ENCODE results near the gene RUNDC1. TPM values are rescaled to one million over a fixed set of nuclear protein-coding genes. Genes with fewer than 3 reads are reported as not detected.

Gene RUNDC1
- polyA plus RNA-seq, 1 donor from 2014 or later: 15.1 TPM

DNA sequence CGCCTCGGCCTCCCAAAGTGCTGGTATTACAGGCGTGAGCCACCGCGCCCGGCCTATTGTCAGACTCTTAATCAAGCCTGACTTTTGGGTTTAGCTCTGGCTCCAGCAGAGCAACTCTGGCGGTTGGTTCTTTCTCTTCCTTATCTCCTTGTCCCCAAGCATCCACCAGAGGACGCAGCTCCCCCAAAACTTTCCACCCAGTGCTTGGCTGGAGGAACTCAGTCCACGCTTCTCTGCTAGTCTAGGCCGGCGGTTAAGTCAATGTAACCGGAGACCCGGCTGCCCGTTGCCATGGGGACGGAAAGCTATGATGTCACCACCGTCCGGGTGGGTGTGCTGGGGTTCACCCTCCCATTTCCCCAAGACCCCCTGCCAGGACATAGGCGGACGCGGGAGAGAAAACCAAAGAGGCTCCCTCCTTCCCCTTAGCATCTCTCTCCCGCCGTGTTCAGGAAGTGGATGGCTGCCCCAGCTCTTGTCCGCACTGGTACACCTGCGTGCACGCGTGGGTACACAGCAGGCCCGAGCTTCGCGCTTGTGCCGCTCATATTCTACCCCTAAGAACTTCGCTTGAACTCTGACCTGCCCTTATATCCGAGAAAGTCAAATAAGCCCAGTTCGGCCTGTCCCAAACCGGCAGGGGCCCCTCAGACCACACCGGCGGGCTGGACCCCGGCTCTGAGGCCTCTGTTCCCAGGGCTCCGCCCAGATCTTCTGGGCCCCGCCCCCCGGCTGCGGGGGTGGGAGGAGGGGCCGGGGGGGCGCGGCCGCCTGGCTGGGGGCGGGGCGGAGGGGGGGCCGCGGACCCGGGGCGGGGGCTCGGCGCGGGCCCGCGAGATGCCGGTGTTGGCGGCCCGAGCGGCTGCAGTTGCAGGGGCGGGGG, 44.3 kb downstream of the RUNDC1 start, which contains the start of gene RND2:
TSS of gene RND2 (plus strand) at position 825 of the 883 bp plus-strand sequence. CDS start 117 bp downstream, outside the sequence.
- Histone ChIP-seq H3K4me2 (ENCODE audit: low read length) (peak within 1 kb of the TSS; percentile 84), H4K20me1 (ENCODE audit: insufficient read depth) (peaks cover 4% of the 10 kb centered on the region), H3K27me3 (ENCODE audit: insufficient read depth, low read depth, low read length) (no peaks in the 10 kb centered on the region), H3K79me2 (replicated peaks; ENCODE audit: insufficient read depth, low read length) (peaks cover 38% of the 10 kb centered on the region), H3K27ac (ENCODE audit: low read length) (peak within 1 kb of the TSS; percentile 95), H3K9ac (ENCODE audit: low read length) (peak within 1 kb of the TSS; percentile 92), H3K9me2 (ENCODE audit: insufficient read depth, low read length) (no peaks in the 10 kb centered on the region), H2AFZ (ENCODE audit: low read depth, low read length) (peak within 1 kb of the TSS; percentile 90), H3F3A (ENCODE audit: insufficient read depth, low read length, poor library complexity, severe bottlenecking) (peaks cover 5% of the 10 kb centered on the region), H3K4me3 (ENCODE audit: low read length) (peak within 1 kb of the TSS; percentile 83), H3K36me3 (ENCODE audit: insufficient read depth, low read length) (no peaks in the 10 kb centered on the region), H3K9me3 (ENCODE audit: low read length) (no peaks in the 10 kb centered on the region)
- peak; percentile 99 for TF ChIP-seq SMC3 (conservative IDR thresholded peaks at IDR 0.05; ENCODE audit: poor library complexity)
- TF ChIP-seq RAD21 (conservative IDR thresholded peaks at IDR 0.05): peak; percentile 97
- TF ChIP-seq EP300 (conservative IDR thresholded peaks at IDR 0.05; ENCODE audit: poor library complexity, severe bottlenecking): peak; percentile 61
- TF ChIP-seq, protein P1, sequence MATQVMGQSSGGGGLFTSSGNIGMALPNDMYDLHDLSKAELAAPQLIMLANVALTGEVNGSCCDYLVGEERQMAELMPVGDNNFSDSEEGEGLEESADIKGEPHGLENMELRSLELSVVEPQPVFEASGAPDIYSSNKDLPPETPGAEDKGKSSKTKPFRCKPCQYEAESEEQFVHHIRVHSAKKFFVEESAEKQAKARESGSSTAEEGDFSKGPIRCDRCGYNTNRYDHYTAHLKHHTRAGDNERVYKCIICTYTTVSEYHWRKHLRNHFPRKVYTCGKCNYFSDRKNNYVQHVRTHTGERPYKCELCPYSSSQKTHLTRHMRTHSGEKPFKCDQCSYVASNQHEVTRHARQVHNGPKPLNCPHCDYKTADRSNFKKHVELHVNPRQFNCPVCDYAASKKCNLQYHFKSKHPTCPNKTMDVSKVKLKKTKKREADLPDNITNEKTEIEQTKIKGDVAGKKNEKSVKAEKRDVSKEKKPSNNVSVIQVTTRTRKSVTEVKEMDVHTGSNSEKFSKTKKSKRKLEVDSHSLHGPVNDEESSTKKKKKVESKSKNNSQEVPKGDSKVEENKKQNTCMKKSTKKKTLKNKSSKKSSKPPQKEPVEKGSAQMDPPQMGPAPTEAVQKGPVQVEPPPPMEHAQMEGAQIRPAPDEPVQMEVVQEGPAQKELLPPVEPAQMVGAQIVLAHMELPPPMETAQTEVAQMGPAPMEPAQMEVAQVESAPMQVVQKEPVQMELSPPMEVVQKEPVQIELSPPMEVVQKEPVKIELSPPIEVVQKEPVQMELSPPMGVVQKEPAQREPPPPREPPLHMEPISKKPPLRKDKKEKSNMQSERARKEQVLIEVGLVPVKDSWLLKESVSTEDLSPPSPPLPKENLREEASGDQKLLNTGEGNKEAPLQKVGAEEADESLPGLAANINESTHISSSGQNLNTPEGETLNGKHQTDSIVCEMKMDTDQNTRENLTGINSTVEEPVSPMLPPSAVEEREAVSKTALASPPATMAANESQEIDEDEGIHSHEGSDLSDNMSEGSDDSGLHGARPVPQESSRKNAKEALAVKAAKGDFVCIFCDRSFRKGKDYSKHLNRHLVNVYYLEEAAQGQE (IDR thresholded peaks at IDR 0.05; ENCODE audit: borderline replicate concordance): peak; percentile 53
- TF ChIP-seq POLR2AphosphoS5 (IDR thresholded peaks at IDR 0.05): peak; percentile 63
- TF ChIP-seq, protein P2, sequence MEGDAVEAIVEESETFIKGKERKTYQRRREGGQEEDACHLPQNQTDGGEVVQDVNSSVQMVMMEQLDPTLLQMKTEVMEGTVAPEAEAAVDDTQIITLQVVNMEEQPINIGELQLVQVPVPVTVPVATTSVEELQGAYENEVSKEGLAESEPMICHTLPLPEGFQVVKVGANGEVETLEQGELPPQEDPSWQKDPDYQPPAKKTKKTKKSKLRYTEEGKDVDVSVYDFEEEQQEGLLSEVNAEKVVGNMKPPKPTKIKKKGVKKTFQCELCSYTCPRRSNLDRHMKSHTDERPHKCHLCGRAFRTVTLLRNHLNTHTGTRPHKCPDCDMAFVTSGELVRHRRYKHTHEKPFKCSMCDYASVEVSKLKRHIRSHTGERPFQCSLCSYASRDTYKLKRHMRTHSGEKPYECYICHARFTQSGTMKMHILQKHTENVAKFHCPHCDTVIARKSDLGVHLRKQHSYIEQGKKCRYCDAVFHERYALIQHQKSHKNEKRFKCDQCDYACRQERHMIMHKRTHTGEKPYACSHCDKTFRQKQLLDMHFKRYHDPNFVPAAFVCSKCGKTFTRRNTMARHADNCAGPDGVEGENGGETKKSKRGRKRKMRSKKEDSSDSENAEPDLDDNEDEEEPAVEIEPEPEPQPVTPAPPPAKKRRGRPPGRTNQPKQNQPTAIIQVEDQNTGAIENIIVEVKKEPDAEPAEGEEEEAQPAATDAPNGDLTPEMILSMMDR (IDR thresholded peaks at IDR 0.05; ENCODE audit: poor library complexity, severe bottlenecking): peak; percentile 97
- no peak for TF ChIP-seq EZH2 (IDR thresholded peaks at IDR 0.05; ENCODE audit: borderline replicate concordance, insufficient read depth, low read length, poor library complexity, severe bottlenecking)
- peak; percentile 95 for TF ChIP-seq MXI1 (conservative IDR thresholded peaks at IDR 0.05; ENCODE audit: poor library complexity, severe bottlenecking)
- TF ChIP-seq TAF1 (IDR thresholded peaks at IDR 0.05; ENCODE audit: low read depth): peak; percentile 54

DNA sequence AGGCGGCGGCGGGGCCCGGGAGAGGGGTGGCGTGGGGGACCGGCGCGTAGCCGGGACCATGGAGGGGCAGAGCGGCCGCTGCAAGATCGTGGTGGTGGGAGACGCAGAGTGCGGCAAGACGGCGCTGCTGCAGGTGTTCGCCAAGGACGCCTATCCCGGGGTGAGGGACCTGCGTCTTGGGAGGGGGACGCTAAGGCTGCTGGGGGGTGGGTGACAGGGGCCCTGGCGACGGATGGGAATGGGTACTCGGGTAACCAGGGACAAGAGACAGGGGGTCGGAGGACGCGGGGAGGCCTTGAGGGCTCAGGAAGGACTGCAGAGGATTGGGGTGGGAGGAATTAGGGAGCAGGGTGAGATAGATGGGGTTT, 44.9 kb downstream of the RUNDC1 start:
- H3K79me2 ChIP-seq (replicated peaks; ENCODE audit: insufficient read depth, low read length): peaks cover 31% of the 10 kb centered on the region
- no peaks in the 10 kb centered on the region for H4K20me1 ChIP-seq (ENCODE audit: insufficient read depth)
- no peak for TF ChIP-seq EZH2 (IDR thresholded peaks at IDR 0.05; ENCODE audit: borderline replicate concordance, insufficient read depth, low read length, poor library complexity, severe bottlenecking)
- H3K9me2 ChIP-seq (ENCODE audit: insufficient read depth, low read length): no peaks in the 10 kb centered on the region
- H3K27me3 ChIP-seq (ENCODE audit: insufficient read depth, low read depth, low read length): no peaks in the 10 kb centered on the region
- peak overlapping the region; percentile 83 for H3K4me3 ChIP-seq (ENCODE audit: low read length)
- peak overlapping the region; percentile 86 for H3K27ac ChIP-seq (ENCODE audit: low read length)
- H3K36me3 ChIP-seq (ENCODE audit: insufficient read depth, low read length): no peaks in the 10 kb centered on the region
- H3F3A ChIP-seq (ENCODE audit: insufficient read depth, low read length, poor library complexity, severe bottlenecking): no peaks in the 10 kb centered on the region
- peak overlapping the region; percentile 92 for H3K9ac ChIP-seq (ENCODE audit: low read length)
- H3K9me3 ChIP-seq (ENCODE audit: low read length): no peaks in the 10 kb centered on the region
- peak overlapping the region; percentile 48 for H3K4me2 ChIP-seq (ENCODE audit: low read length)
- peak overlapping the region; percentile 90 for H2AFZ ChIP-seq (ENCODE audit: low read depth, low read length)

All from neural cell (in vitro differentiated cells).